PC-9 (cell line): ENCODE measurements around the gene KLHL35. TPM values are rescaled to one million over a fixed set of nuclear protein-coding genes. Genes with fewer than 3 reads are reported as not detected.

Experiments
- BruUV-seq: library from RNA; stranded (reverse); fragments of 400-500 nt; replicated peaks from 2 replicates; lab custom pipeline; 2021; lab: Mats Ljungman, UMichigan
- CTCF ChIA-PET: fragments of 300-600 bp; sonication (Branson Sonifier 250); formaldehyde crosslinking; loops from one replicate; lab custom pipeline; 2022; ENCODE audit warnings: antibody characterized with exemption; lab: Charles Lee
- POLR2A ChIA-PET: fragments of 300-600 bp; sonication (Branson Sonifier 250); formaldehyde crosslinking; loops from one replicate; lab custom pipeline; 2022; ENCODE audit warnings: antibody characterized with exemption; ENCODE audit not compliant: unreplicated experiment; lab: Charles Lee
- DNase-seq, 2 experiments: peaks; one replicate each; pipeline versions ENCODE4 v3.0.0 to v3.0.0-alpha.2; 2015 to 2022; ENCODE audit warnings: mixed read lengths in 1 of 2
- H2AFZ ChIP-seq: fragments of 200-600 bp; sonication (generic); 2 replicates; pipeline ENCODE4 v1.8.1; 2017; ENCODE audit warnings: antibody characterized with exemption
- H3F3A ChIP-seq: fragments of 200-600 bp; sonication (generic); 2 replicates; pipeline ENCODE4 v1.8.1; 2017; ENCODE audit warnings: antibody characterized with exemption, mild to moderate bottlenecking, low read depth; ENCODE audit not compliant: insufficient read depth
- H3K27ac ChIP-seq: fragments of 200-600 bp; sonication (generic); 2 replicates; pipeline ENCODE4 v1.6.1; 2016; ENCODE audit warnings: mixed run types
- H3K27me3 ChIP-seq: fragments of 200-600 bp; sonication (generic); 2 replicates; pipeline ENCODE4 v1.6.1; 2016; ENCODE audit warnings: low read depth, mixed run types; ENCODE audit not compliant: insufficient read depth
- H3K36me3 ChIP-seq: fragments of 200-600 bp; sonication (generic); 2 replicates; pipeline ENCODE4 v1.6.1; 2016; ENCODE audit warnings: low read depth, mixed run types
- H3K4me1 ChIP-seq: fragments of 200-600 bp; sonication (generic); replicated peaks from 2 replicates; pipeline ENCODE4 v1.6.1; 2016; ENCODE audit warnings: mixed run types; ENCODE audit not compliant: insufficient read depth
- H3K4me2 ChIP-seq: fragments of 200-600 bp; sonication (generic); 2 replicates; pipeline ENCODE4 v1.6.1; 2017; ENCODE audit warnings: mixed run types
- H3K4me3 ChIP-seq: fragments of 200-600 bp; sonication (generic); 2 replicates; pipeline ENCODE4 v1.6.1; 2016; ENCODE audit warnings: mixed run types
- H3K79me2 ChIP-seq: fragments of 200-600 bp; sonication (generic); 2 replicates; pipeline ENCODE4 v1.6.1; 2017; ENCODE audit warnings: low read depth, mixed run types
- H3K9me2 ChIP-seq: fragments of 200-600 bp; sonication (generic); 2 replicates; pipeline ENCODE4 v1.8.1; 2017; ENCODE audit warnings: mild to moderate bottlenecking; ENCODE audit not compliant: insufficient read depth
- H3K9me3 ChIP-seq: fragments of 200-600 bp; sonication (generic); 2 replicates; pipeline ENCODE4 v1.8.1; 2016; ENCODE audit warnings: low read depth; ENCODE audit not compliant: insufficient read depth
- H4K20me1 ChIP-seq: fragments of 200-600 bp; sonication (generic); 2 replicates; pipeline ENCODE4 v1.8.1; 2017; ENCODE audit not compliant: insufficient read depth
- CTCF ChIP-seq: fragments of 200-600 bp; sonication (generic); conservative IDR thresholded peaks from 2 replicates; pipeline ENCODE4 v1.6.1; 2017; ENCODE audit warnings: mixed run types, antibody characterized with exemption, mild to moderate bottlenecking, moderate library complexity
- EZH2 ChIP-seq: fragments of 200-600 bp; sonication (generic); IDR thresholded peaks from 2 replicates; pipeline ENCODE4 v1.8.0; 2017; ENCODE audit warnings: antibody characterized with exemption, low read depth
- intact Hi-C: fragments of 100-400 bp; cut with micrococcal nuclease; formaldehyde crosslinking; loops from one replicate; pipeline ENCODE4 v1.10.0; 2022; ENCODE audit not compliant: unreplicated experiment
- total RNA-seq: library from RNA; stranded (reverse); gene quantifications from 2 replicates; pipeline ENCODE4 v1.2.3, GENCODE V29; 2021

The KLHL35 gene
- total RNA-seq, 1 experiment from 2014 or later = 11.1 TPM

GRCh38 chr11:75473684-75474083 is 40.7 kb upstream of the KLHL35 start:
- Histone ChIP-seq H3K36me3 (no peaks in the 10 kb centered on the region), H3K9me2 (no peaks in the 10 kb centered on the region), H3F3A (no peaks in the 10 kb centered on the region; the same call in 1 of the 2 replicates), H2AFZ (no peak overlapping the region), H3K79me2 (no peaks in the 10 kb centered on the region), H3K27me3 (no peaks in the 10 kb centered on the region), H3K4me3 (no peak overlapping the region), H4K20me1 (no peaks in the 10 kb centered on the region), H3K9me3 (no peaks in the 10 kb centered on the region), H3K4me2 (no peak overlapping the region), H3K27ac (no peak overlapping the region), H3K4me1 (no peaks in the 10 kb centered on the region)
- CTCF ChIA-PET = no interaction called here
- no TSS peak for BruUV-seq
- no peak for DNase-seq
- TF ChIP-seq CTCF (no peak), EZH2 (no peak)
- intact Hi-C loops = no loop called here
- POLR2A ChIA-PET = interaction anchor here (0.6 kb wide), 1 partner anchor 10 kb away, joined by 3 read pairs; no protein-coding TSS in a partner anchor

GRCh38 chr11:75472081-75472732 is 39.2 kb upstream of the KLHL35 start:
- no peaks in the 10 kb centered on the region for H3K36me3 ChIP-seq
- H3K4me1 ChIP-seq = no peaks in the 10 kb centered on the region
- no peaks in the 10 kb centered on the region for H3K9me2 ChIP-seq
- H3K27me3 ChIP-seq = no peaks in the 10 kb centered on the region
- intact Hi-C loops = no loop called here
- POLR2A ChIA-PET = no interaction called here
- no peak overlapping the region for H3K27ac ChIP-seq
- no peaks in the 10 kb centered on the region for H4K20me1 ChIP-seq
- H3K4me2 ChIP-seq = no peak overlapping the region
- H2AFZ ChIP-seq = no peak overlapping the region
- no peak for TF ChIP-seq CTCF
- TF ChIP-seq EZH2 = no peak
- no peaks in the 10 kb centered on the region for H3K9me3 ChIP-seq
- no peak overlapping the region for H3K4me3 ChIP-seq
- BruUV-seq = no TSS peak
- H3F3A ChIP-seq = no peaks in the 10 kb centered on the region
- no peaks in the 10 kb centered on the region for H3K79me2 ChIP-seq
- CTCF ChIA-PET = no interaction called here
- no peak for DNase-seq

- CTCF ChIA-PET = no interaction called here
- TF ChIP-seq CTCF (no peak), EZH2 (no peak)
- no peak for DNase-seq
Observed at GRCh38 chr11:75471176-75471973, 38.4 kb upstream of the KLHL35 start.

More at GRCh38 chr11:75471176-75471973, 38.4 kb upstream of the KLHL35 start:
- Histone ChIP-seq H3K27me3 (no peaks in the 10 kb centered on the region), H2AFZ (no peak overlapping the region), H4K20me1 (no peaks in the 10 kb centered on the region), H3K4me2 (no peak overlapping the region), H3K4me3 (no peak overlapping the region), H3K9me3 (no peaks in the 10 kb centered on the region), H3K79me2 (no peaks in the 10 kb centered on the region), H3K27ac (no peak overlapping the region), H3F3A (no peaks in the 10 kb centered on the region), H3K9me2 (no peaks in the 10 kb centered on the region), H3K4me1 (no peaks in the 10 kb centered on the region), H3K36me3 (no peaks in the 10 kb centered on the region)
- intact Hi-C loops = no loop called here
- BruUV-seq = no TSS peak
- POLR2A ChIA-PET = interaction anchor here (0.9 kb wide), 1 partner anchor 175 kb away, joined by 3 read pairs; no protein-coding TSS in a partner anchor
